Thyroid gland (tissue), 4 donors: ENCODE results near the gene CGB7. TPM values are rescaled to one million over a fixed set of nuclear protein-coding genes. Genes with fewer than 3 reads are reported as not detected.

Source experiments
- DNase-seq, 2 donors: peaks; one replicate each; pipeline ENCODE4 v3.0.0-alpha.2; 2019
- H3K27ac ChIP-seq, 3 donors: fragments of 200-600 bp; sonication (generic); 1 replicate in 2 of 3; 2 replicates in 1 of 3; pipeline ENCODE4 v1.5.1; 2016 to 2019; ENCODE audit warnings: mild to moderate bottlenecking in 1 of 3, moderate library complexity in 1 of 3
- H3K27me3 ChIP-seq: fragments of 200-600 bp; sonication (generic); one replicate; pipeline ENCODE4 v1.5.1; 2019
- H3K36me3 ChIP-seq, 2 donors: fragments of 200-600 bp; sonication (generic); one replicate each; pipeline ENCODE4 v1.5.1; 2016 to 2019
- H3K4me1 ChIP-seq, 2 donors: fragments of 200-600 bp; sonication (generic); one replicate each; pipeline ENCODE4 v1.5.1; 2017 to 2019
- H3K4me3 ChIP-seq, 3 donors: fragments of 200-600 bp; sonication (generic); replicated peaks in 1 of 3; 1 replicate in 2 of 3; 2 replicates in 1 of 3; pipeline ENCODE4 v1.5.1; 2016; ENCODE audit warnings: mild to moderate bottlenecking in 1 of 3
- H3K9me3 ChIP-seq: fragments of 200-600 bp; sonication (generic); one replicate; pipeline ENCODE4 v1.5.1; 2017
- POLR2A ChIP-seq, 2 donors: fragments of 450-650 bp; IDR thresholded peaks; one replicate each; pipeline ENCODE4 v1.6.1; 2017; ENCODE audit warnings: antibody characterized with exemption in 2 of 2, mild to moderate bottlenecking in 2 of 2, moderate library complexity in 1 of 2
- WGBS, 2 donors: methylation state at CpG; one replicate each; pipeline ENCODE4 v1.1.5; 2017; 5-methylcytosine and 5-hydroxymethylcytosine counted together
- intact Hi-C: fragments of 100-400 bp; cut with DNase I; formaldehyde crosslinking; loops from one replicate; pipeline ENCODE4 v1.15.1; 2023
- total RNA-seq, 4 donors: library from RNA; depleted of rRNA; stranded (reverse); fragments of >200 nt; gene quantifications; one replicate each; pipeline ENCODE4 v1.2.3, GENCODE V29; 2016
- TF ChIP-seq, protein P1 (sequence below), 6 experiments: fragments of 200-600 bp in 3 of 6; fragments of 450-650 bp in 3 of 6; sonication (generic) in 3 of 6; IDR thresholded peaks; one replicate each; pipeline ENCODE4 v1.5.1; 2016 to 2019; ENCODE audit warnings: antibody characterized with exemption in 6 of 6, mild to moderate bottlenecking in 2 of 6, inconsistent platforms in 1 of 6, moderate library complexity in 1 of 6

CGB7 gene
- total RNA-seq: not detected

DNA sequence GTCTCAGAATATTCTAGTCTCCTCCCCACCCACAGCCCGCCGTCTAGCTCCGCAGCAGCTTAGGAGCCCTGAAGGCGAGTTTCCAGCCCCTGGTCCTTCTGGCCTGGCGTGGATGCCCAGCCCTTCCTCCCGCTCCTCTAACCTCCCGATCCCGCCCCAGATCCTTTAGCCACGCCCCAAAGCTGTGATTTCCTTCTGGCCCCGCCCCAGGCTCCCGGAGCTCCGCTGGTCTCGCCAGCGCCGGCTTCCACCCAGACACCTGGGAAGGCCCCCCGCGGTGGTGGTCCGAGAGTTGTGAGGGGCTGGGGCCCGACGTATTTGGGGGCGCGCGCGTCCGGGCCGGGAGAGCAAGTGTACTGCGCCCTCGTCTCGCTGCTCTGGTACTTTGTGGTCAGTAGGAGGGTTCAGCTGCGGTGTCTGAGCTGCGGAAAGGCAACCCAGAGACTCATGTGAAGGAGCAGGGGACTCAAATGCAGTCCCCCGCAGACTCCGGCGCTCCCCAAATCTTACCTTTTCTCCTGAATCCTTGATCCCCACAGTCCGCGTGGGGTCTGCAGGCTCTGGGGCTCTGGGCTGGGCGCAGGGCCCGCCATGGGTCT, at the start of gene CGB7:
Gene CGB7, minus strand, starts transcription at position 114 of the 599 bp plus-strand sequence. CDS start 2,374 bp downstream, outside the sequence.
- intact Hi-C loops: no loop called here
- Histone ChIP-seq H3K27ac (no peak within 1 kb of the TSS), H3K9me3 (no peaks in the 10 kb centered on the region), H3K27me3 (no peaks in the 10 kb centered on the region), H3K4me3 (peak within 1 kb of the TSS in 1 of 3 donors; percentile 30), H3K4me1 (peaks cover 2 to 19% of the 10 kb centered on the region in 2 donors), H3K36me3 (no peaks in the 10 kb centered on the region)
- DNase-seq: peak; percentile 75 to 78
- WGBS, 2 donors: 2 to 3% methylated on average over 12 to 20 of the region's 38 CpGs
- no peak for TF ChIP-seq POLR2A (IDR thresholded peaks at IDR 0.05)
- TF ChIP-seq, protein P1, sequence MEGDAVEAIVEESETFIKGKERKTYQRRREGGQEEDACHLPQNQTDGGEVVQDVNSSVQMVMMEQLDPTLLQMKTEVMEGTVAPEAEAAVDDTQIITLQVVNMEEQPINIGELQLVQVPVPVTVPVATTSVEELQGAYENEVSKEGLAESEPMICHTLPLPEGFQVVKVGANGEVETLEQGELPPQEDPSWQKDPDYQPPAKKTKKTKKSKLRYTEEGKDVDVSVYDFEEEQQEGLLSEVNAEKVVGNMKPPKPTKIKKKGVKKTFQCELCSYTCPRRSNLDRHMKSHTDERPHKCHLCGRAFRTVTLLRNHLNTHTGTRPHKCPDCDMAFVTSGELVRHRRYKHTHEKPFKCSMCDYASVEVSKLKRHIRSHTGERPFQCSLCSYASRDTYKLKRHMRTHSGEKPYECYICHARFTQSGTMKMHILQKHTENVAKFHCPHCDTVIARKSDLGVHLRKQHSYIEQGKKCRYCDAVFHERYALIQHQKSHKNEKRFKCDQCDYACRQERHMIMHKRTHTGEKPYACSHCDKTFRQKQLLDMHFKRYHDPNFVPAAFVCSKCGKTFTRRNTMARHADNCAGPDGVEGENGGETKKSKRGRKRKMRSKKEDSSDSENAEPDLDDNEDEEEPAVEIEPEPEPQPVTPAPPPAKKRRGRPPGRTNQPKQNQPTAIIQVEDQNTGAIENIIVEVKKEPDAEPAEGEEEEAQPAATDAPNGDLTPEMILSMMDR (IDR thresholded peaks at IDR 0.05): no peak

DNA sequence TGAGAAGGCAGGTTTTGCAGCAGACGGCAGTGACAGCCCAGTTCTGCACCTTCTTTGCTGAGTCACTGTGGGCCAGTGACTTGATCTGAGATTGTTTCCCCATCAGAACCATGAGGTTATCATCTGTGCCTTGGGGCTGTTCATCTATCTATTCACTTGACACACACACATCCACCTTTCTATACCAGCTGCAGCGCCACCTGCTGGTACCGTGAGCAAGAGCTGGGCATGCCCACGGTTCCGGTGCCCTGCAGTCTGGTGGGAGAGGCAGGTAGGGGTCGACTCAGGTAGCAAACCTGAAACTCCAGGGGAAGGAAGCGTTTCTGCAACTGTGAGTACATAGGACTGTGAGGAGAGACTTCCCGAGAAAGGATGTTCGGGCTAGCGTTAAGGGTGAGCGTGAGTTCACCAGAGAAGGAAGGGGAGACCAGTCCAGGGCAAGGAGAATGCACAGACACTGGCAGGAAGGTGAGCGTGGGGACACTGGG, 49.1 kb upstream of the CGB7 start:
- intact Hi-C loops: no loop called here
- Histone ChIP-seq H3K27me3 (no peaks in the 10 kb centered on the region), H3K36me3 (peaks cover 56 to 68% of the 10 kb centered on the region in 2 donors), H3K4me3 (no peak overlapping the region), H3K27ac (no peak overlapping the region), H3K9me3 (no peaks in the 10 kb centered on the region), H3K4me1 (no peaks in the 10 kb centered on the region)
- 70 to 72% methylated on average over 12 of the region's 12 CpGs for WGBS, 2 donors
- DNase-seq: peak; percentile 44 to 56
- TF ChIP-seq, protein P1 (IDR thresholded peaks at IDR 0.05): peak; percentile 33 to 78 (median 44)
- TF ChIP-seq POLR2A (IDR thresholded peaks at IDR 0.05): no peak

DNA sequence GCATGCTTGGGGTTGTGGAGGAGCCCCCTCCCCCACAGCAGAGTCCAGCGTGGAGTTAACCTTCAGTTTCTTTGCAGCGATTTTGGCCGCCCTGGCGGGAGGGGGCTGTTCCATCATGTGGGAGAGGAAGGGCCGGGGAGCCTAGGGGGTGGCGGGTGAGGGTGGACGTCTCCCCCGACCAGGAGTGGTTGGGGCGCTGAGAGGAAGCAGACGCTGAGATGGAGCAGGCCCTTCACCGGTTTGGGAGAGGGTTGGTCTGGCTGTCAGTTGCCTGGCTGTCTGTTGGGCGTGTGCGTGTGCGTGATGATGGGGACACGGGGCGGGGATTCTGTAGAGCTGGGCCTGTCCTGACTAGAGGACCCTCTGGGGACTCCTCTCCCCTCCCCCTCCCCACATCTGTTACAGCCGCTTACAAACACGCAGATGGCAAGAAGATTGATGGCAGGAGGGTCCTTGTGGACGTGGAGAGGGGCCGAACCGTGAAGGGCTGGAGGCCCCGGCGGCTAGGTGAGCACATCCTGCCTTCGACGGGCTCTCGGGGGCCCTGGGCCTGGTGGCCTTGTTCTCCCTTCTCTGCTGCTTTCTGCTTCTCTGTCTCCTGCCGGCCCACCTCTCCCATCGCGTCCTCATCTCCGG, 46.8 kb upstream of the CGB7 start:
- intact Hi-C loops: no loop called here

DNA sequence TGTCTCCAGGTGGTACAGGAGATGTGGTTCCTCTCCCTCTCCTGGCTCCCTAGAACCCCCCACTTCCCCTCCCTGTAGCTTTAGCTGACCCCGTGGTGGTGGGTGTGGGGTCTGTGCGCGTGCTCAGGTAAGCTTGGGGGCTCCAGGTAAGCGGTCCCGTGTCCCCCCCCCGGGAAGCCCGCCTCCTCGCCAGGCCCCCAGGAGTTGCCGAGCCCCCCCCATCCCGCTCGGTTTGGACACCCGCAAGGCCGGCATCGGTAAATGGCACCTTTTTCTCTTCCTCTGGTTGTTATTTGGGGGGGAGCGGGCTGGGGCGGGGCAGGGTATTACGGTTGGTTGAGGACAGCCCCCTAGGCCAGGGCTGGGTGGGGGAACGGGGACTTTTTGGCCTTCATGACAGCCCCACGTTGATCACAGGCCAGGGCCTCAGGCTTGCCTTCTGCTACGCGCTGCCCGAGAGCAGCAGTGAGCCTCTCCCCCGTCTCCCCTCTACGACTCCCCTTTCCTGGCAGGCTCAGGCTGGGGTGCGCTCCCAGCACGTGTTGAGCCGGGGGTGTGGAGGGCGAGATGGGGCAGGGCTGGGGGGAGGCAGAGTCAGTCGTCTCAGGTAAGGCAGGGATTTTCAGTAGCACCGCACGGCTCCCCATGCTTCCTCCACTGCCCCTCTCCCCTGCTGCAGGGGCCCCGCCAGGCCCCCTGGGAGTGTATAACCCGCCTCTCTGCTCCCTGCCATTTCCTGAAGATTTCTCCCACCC, 46.0 kb upstream of the CGB7 start:
- intact Hi-C loops: no loop called here
- no peaks in the 10 kb centered on the region for H3K27me3 ChIP-seq
- no peak for TF ChIP-seq POLR2A (IDR thresholded peaks at IDR 0.05)
- TF ChIP-seq, protein P1 (IDR thresholded peaks at IDR 0.05): no peak
- H3K27ac ChIP-seq: no peak overlapping the region
- H3K4me1 ChIP-seq: peaks cover 5 to 9% of the 10 kb centered on the region in 2 donors
- H3K9me3 ChIP-seq: no peaks in the 10 kb centered on the region
- WGBS, 2 donors: 86 to 90% methylated on average over 20 to 24 of the region's 33 CpGs
- H3K4me3 ChIP-seq: no peak overlapping the region
- DNase-seq: no peak
- H3K36me3 ChIP-seq: peaks cover 73 to 92% of the 10 kb centered on the region in 2 donors

More for the DNA sequence above, 46.8 kb upstream of the CGB7 start:
- Histone ChIP-seq H3K4me3 (no peak overlapping the region), H3K27me3 (no peaks in the 10 kb centered on the region), H3K27ac (no peak overlapping the region), H3K36me3 (peaks cover 73 to 90% of the 10 kb centered on the region in 2 donors), H3K4me1 (peaks cover 0 to under 1% of the 10 kb centered on the region in 2 donors), H3K9me3 (no peaks in the 10 kb centered on the region)
- TF ChIP-seq, protein P1 (IDR thresholded peaks at IDR 0.05): no peak
- no peak for TF ChIP-seq POLR2A (IDR thresholded peaks at IDR 0.05)
- DNase-seq: no peak
- 85 to 86% methylated on average over 29 to 30 of the region's 30 CpGs for WGBS, 2 donors
